GM18505 (cell line): Measurements from ENCODE around the gene CYP8B1.

Experiments used
- ATAC-seq: cut with Tn5 transposase; IDR thresholded peaks from one replicate; pipeline ENCODE4 v1.9.1; 2021; ENCODE audit not compliant: unreplicated experiment
- POLR2A ChIP-seq: IDR thresholded peaks from 4 replicates; pipeline ENCODE4 v1.6.1; 2011; ENCODE audit warnings: borderline replicate concordance; ENCODE audit not compliant: insufficient read depth, insufficient read length; ENCODE audit errors: extremely low read depth

CYP8B1 gene

GRCh38 chr3:42853056-42853455 lies 22.6 kb downstream of the CYP8B1 start:
- no peak for ATAC-seq
- TF ChIP-seq POLR2A, result no peak

- no peak for ATAC-seq
- no peak for TF ChIP-seq POLR2A
Measured at GRCh38 chr3:42852441-42852840, 23.2 kb downstream of the CYP8B1 start.

- ATAC-seq, result no peak
- TF ChIP-seq POLR2A, result no peak
Measured at GRCh38 chr3:42851228-42851834, 24.3 kb downstream of the CYP8B1 start.

GRCh38 chr3:42850263-42850662 lies 25.4 kb downstream of the CYP8B1 start:
- ATAC-seq, result no peak
- TF ChIP-seq POLR2A, result no peak

- TF ChIP-seq POLR2A, result no peak
Measured at GRCh38 chr3:42849017-42849416, 26.7 kb downstream of the CYP8B1 start.

GRCh38 chr3:42847731-42848130 lies 27.9 kb downstream of the CYP8B1 start:
- no peak for TF ChIP-seq POLR2A
- ATAC-seq, result no peak

More at GRCh38 chr3:42849017-42849416, 26.7 kb downstream of the CYP8B1 start:
- ATAC-seq, result no peak

GRCh38 chr3:42846685-42847522 lies 28.8 kb downstream of the CYP8B1 start:
- TF ChIP-seq POLR2A, result no peak
- peak; percentile 69 for ATAC-seq

GRCh38 chr3:42844815-42845214 lies 30.9 kb downstream of the CYP8B1 start:
- TF ChIP-seq POLR2A, result no peak
- no peak for ATAC-seq

GRCh38 chr3:42844412-42844713 lies 31.3 kb downstream of the CYP8B1 start:
- no peak for ATAC-seq
- no peak for TF ChIP-seq POLR2A

- no peak for ATAC-seq
- TF ChIP-seq POLR2A, result no peak
Measured at GRCh38 chr3:42843713-42844411, 31.8 kb downstream of the CYP8B1 start.

GRCh38 chr3:42841332-42841731 lies 34.3 kb downstream of the CYP8B1 start:
- no peak for ATAC-seq
- no peak for TF ChIP-seq POLR2A

GRCh38 chr3:42839616-42840015 lies 36.1 kb downstream of the CYP8B1 start:
- no peak for TF ChIP-seq POLR2A
- peak; percentile 90 for ATAC-seq

GRCh38 chr3:42838571-42838970 lies 37.1 kb downstream of the CYP8B1 start:
- no peak for ATAC-seq
- TF ChIP-seq POLR2A, result no peak

GRCh38 chr3:42836150-42837123 lies 39.2 kb downstream of the CYP8B1 start:
- ATAC-seq, result no peak
- TF ChIP-seq POLR2A, result no peak

GRCh38 chr3:42831321-42831713 lies 44.4 kb downstream of the CYP8B1 start:
- ATAC-seq, result no peak

More at GRCh38 chr3:42831321-42831713, 44.4 kb downstream of the CYP8B1 start:
- TF ChIP-seq POLR2A, result no peak
